PFSK-1 (cell line): ENCODE measurements around the gene GJD2.

Experiments
- POLR2AphosphoS5 ChIP-seq: IDR thresholded peaks from 2 replicates; pipeline ENCODE4 v1.6.1; 2012; ENCODE audit warnings: low read depth, mild to moderate bottlenecking, control low read depth, low read length, moderate library complexity
- SIN3A ChIP-seq: IDR thresholded peaks from 2 replicates; pipeline ENCODE4 v1.6.1; 2012; ENCODE audit warnings: mild to moderate bottlenecking, low read length, moderate library complexity, borderline replicate concordance; ENCODE audit not compliant: insufficient read depth
- TAF1 ChIP-seq: IDR thresholded peaks from 2 replicates; pipeline ENCODE4 v1.6.1; 2012; ENCODE audit warnings: low read length, control low read depth, borderline replicate concordance; ENCODE audit not compliant: insufficient read depth
- TF ChIP-seq, protein P1 (sequence below), 2 experiments: IDR thresholded peaks; 2 replicates each; pipeline versions ENCODE4 v1.6.1 to v1.8.0; 2011 to 2012; ENCODE audit warnings: low read depth in 2 of 2, low read length in 2 of 2, control low read depth in 1 of 2, inconsistent platforms in 1 of 2, mild to moderate bottlenecking in 1 of 2, moderate library complexity in 1 of 2; ENCODE audit not compliant: insufficient read depth in 1 of 2

DNA sequence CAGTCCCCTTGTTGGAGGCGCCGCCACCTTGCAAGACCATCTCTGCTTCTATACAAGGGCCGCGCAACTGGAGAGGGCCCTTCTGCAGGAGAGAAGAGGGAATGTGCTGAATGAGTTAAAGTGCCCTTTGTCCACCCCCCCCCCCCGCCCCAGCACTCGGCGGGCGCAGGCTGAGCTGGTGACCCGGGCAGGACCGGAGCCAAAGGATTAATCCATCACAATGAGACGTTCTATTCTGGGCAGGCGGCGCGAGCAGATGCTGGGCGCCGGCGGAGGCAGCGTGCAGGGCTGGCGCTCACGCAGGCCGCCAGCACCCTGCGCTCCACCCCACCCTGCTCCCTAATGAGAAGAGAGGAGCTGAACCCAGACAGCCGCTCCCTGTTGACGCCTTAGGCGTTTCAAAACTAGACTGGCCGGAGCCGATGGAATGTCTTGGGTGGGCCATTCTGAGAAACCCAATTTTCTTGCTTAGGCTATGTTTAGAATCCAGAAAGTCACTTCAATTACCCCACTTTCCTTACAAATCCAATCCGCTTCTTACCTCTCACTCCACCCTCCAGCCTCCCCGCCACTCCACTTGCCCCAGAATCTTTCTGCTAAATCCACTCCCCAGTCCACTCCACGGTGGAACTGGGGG lies 32.9 kb downstream of the GJD2 start:
- TF ChIP-seq POLR2AphosphoS5 (no peak), SIN3A (no peak), TAF1 (no peak)
- TF ChIP-seq, protein P1, sequence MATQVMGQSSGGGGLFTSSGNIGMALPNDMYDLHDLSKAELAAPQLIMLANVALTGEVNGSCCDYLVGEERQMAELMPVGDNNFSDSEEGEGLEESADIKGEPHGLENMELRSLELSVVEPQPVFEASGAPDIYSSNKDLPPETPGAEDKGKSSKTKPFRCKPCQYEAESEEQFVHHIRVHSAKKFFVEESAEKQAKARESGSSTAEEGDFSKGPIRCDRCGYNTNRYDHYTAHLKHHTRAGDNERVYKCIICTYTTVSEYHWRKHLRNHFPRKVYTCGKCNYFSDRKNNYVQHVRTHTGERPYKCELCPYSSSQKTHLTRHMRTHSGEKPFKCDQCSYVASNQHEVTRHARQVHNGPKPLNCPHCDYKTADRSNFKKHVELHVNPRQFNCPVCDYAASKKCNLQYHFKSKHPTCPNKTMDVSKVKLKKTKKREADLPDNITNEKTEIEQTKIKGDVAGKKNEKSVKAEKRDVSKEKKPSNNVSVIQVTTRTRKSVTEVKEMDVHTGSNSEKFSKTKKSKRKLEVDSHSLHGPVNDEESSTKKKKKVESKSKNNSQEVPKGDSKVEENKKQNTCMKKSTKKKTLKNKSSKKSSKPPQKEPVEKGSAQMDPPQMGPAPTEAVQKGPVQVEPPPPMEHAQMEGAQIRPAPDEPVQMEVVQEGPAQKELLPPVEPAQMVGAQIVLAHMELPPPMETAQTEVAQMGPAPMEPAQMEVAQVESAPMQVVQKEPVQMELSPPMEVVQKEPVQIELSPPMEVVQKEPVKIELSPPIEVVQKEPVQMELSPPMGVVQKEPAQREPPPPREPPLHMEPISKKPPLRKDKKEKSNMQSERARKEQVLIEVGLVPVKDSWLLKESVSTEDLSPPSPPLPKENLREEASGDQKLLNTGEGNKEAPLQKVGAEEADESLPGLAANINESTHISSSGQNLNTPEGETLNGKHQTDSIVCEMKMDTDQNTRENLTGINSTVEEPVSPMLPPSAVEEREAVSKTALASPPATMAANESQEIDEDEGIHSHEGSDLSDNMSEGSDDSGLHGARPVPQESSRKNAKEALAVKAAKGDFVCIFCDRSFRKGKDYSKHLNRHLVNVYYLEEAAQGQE (IDR thresholded peaks at IDR 0.05; ENCODE audit: insufficient read depth in 1 of 2, low read depth in 2 of 2, low read length in 2 of 2) = no peak
